Astrocyte (in vitro differentiated cells and primary cell): ENCODE data around the gene SSBP3. TPM values are rescaled to one million over a fixed set of nuclear protein-coding genes. Genes with fewer than 3 reads are reported as not detected.

ENCODE experiments used
- DNase-seq: peaks from one replicate; pipeline ENCODE4 v3.0.0-alpha.2; 2010; ENCODE audit warnings: low read depth
- FAIRE-seq: peaks from 2 replicates; lab custom pipeline; 2011; peaks lifted over from hg19 to GRCh38; lab: Jason Lieb, UNC
- H2AFZ ChIP-seq: 2 replicates; pipeline ENCODE4 v1.6.0; 2012; ENCODE audit warnings: low read depth, low read length, inconsistent platforms
- H3K27ac ChIP-seq: 2 replicates; pipeline ENCODE4 v1.5.1; 2011; ENCODE audit warnings: low read depth, low read length, inconsistent platforms
- H3K27me3 ChIP-seq: 2 replicates; pipeline ENCODE4 v1.6.0; 2011; ENCODE audit warnings: low read length, inconsistent platforms; ENCODE audit not compliant: insufficient read depth
- H3K36me3 ChIP-seq: 2 replicates; pipeline ENCODE4 v1.5.1; 2011; ENCODE audit warnings: low read length, inconsistent platforms; ENCODE audit not compliant: insufficient read depth
- H3K4me1 ChIP-seq: 2 replicates; pipeline ENCODE4 v1.5.1; 2011; ENCODE audit warnings: low read length, inconsistent platforms; ENCODE audit not compliant: insufficient read depth
- H3K4me2 ChIP-seq: 2 replicates; pipeline ENCODE4 v1.6.0; 2012; ENCODE audit warnings: low read length, inconsistent platforms
- H3K4me3 ChIP-seq: 2 replicates; pipeline ENCODE4 v1.5.1; 2011; ENCODE audit warnings: low read depth, mild to moderate bottlenecking, low read length, inconsistent platforms; ENCODE audit not compliant: insufficient read depth
- H3K79me2 ChIP-seq: 2 replicates; pipeline ENCODE4 v1.6.0; 2012; ENCODE audit warnings: mild to moderate bottlenecking, low read length, inconsistent platforms; ENCODE audit not compliant: insufficient read depth
- H3K9ac ChIP-seq: 2 replicates; pipeline ENCODE4 v1.6.0; 2012; ENCODE audit warnings: mild to moderate bottlenecking, low read length, inconsistent platforms
- H3K9me3 ChIP-seq: 2 replicates; pipeline ENCODE4 v1.5.1; 2012; ENCODE audit warnings: low read depth, mild to moderate bottlenecking, low read length, inconsistent platforms; ENCODE audit not compliant: insufficient read depth
- H4K20me1 ChIP-seq: 2 replicates; pipeline ENCODE4 v1.6.0; 2012; ENCODE audit warnings: low read length, inconsistent platforms; ENCODE audit not compliant: insufficient read depth
- H3K27ac Mint-ChIP-seq: one replicate; pipeline ENCODE4 v1.8.0; 2021; ENCODE audit warnings: mild to moderate bottlenecking, mixed read lengths; ENCODE audit not compliant: unreplicated experiment
- H3K27me3 Mint-ChIP-seq: one replicate; pipeline ENCODE4 v1.8.0; 2021; ENCODE audit warnings: low read depth, mixed read lengths; ENCODE audit not compliant: unreplicated experiment
- H3K36me3 Mint-ChIP-seq: one replicate; pipeline ENCODE4 v1.8.0; 2021; ENCODE audit warnings: low read depth, mixed read lengths; ENCODE audit not compliant: unreplicated experiment
- H3K4me1 Mint-ChIP-seq: one replicate; pipeline ENCODE4 v1.8.0; 2021; ENCODE audit warnings: low read depth, mixed read lengths; ENCODE audit not compliant: unreplicated experiment
- H3K4me3 Mint-ChIP-seq: one replicate; pipeline ENCODE4 v1.8.0; 2021; ENCODE audit warnings: mild to moderate bottlenecking, moderate library complexity, mixed read lengths; ENCODE audit not compliant: unreplicated experiment
- H3K9me3 Mint-ChIP-seq: one replicate; pipeline ENCODE4 v1.8.0; 2021; ENCODE audit warnings: mild to moderate bottlenecking, mixed read lengths; ENCODE audit not compliant: unreplicated experiment
- EZH2 ChIP-seq: IDR thresholded peaks from 2 replicates; pipeline ENCODE4 v1.6.1; 2012; ENCODE audit warnings: mild to moderate bottlenecking, low read length, inconsistent platforms; ENCODE audit not compliant: insufficient read depth
- total RNA-seq: library from RNA; stranded (reverse); gene quantifications from 2 replicates; pipeline ENCODE4 v1.2.1, GENCODE V29; 2021
- TF ChIP-seq, protein P1 (sequence below): IDR thresholded peaks from 2 replicates; pipeline ENCODE4 v1.5.1; 2011; ENCODE audit warnings: low read depth, mild to moderate bottlenecking, inconsistent platforms, low read length, moderate library complexity; ENCODE audit not compliant: insufficient read depth

The SSBP3 gene
- total RNA-seq, 1 donor from 2014 or later = 89.8 TPM

DNA sequence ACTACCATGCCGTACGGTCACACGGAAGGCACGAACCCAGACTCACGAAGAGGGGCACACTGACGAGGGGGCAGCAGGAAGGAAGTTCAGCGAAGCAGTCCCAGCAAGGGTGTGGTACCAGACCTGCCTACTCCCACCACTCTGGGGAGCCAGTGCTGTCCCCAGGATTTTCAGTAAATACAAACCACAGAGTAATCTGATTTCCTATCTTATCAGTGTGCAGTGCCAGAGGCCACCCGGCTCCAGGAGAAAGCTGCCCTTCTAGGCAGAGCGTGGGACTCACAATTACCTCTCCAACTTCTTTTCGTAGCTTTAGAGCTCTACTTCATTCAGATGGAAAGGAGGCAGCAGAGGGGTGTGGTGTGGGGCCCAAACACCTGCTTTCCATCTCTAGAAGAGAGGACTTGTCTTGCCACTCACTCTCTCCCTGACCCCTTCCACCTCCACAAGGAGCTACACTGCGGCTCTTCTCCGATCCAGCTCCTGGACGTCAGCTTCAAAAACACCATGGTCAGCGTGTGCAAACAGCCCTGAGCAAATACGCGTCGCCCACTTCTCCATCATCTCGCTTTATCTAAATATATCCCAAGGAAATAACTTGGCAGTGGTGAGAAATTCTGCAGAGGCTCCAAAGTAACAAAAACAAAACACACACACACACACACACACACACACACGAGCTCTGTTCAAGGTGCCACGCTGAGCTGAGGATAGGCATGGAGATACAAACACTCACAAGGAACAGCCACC is 107.7 kb downstream of the SSBP3 start:
- peaks cover 95% of the 10 kb centered on the region for H4K20me1 ChIP-seq
- H3K9ac ChIP-seq = no peak overlapping the region
- Mint-ChIP-seq H3K4me1 (peaks cover 62% of the 10 kb centered on the region), H3K27ac (peak overlapping the region; percentile 72), H3K27me3 (no peaks in the 10 kb centered on the region), H3K36me3 (peaks cover 17% of the 10 kb centered on the region), H3K9me3 (no peaks in the 10 kb centered on the region), H3K4me3 (no peak overlapping the region)
- DNase-seq (no peak), FAIRE-seq (no peak)
- no peak for TF ChIP-seq EZH2
- TF ChIP-seq, protein P1, sequence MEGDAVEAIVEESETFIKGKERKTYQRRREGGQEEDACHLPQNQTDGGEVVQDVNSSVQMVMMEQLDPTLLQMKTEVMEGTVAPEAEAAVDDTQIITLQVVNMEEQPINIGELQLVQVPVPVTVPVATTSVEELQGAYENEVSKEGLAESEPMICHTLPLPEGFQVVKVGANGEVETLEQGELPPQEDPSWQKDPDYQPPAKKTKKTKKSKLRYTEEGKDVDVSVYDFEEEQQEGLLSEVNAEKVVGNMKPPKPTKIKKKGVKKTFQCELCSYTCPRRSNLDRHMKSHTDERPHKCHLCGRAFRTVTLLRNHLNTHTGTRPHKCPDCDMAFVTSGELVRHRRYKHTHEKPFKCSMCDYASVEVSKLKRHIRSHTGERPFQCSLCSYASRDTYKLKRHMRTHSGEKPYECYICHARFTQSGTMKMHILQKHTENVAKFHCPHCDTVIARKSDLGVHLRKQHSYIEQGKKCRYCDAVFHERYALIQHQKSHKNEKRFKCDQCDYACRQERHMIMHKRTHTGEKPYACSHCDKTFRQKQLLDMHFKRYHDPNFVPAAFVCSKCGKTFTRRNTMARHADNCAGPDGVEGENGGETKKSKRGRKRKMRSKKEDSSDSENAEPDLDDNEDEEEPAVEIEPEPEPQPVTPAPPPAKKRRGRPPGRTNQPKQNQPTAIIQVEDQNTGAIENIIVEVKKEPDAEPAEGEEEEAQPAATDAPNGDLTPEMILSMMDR = no peak
- no peaks in the 10 kb centered on the region for H3K36me3 ChIP-seq
- H2AFZ ChIP-seq = no peak overlapping the region
- no peak overlapping the region for H3K4me3 ChIP-seq
- H3K27me3 ChIP-seq = no peaks in the 10 kb centered on the region
- H3K4me1 ChIP-seq = peaks cover 5% of the 10 kb centered on the region
- H3K79me2 ChIP-seq = peaks cover 71% of the 10 kb centered on the region
- no peaks in the 10 kb centered on the region for H3K9me3 ChIP-seq
- no peak overlapping the region for H3K27ac ChIP-seq
- H3K4me2 ChIP-seq = no peak overlapping the region

- Histone ChIP-seq H3K27ac (no peak overlapping the region), H4K20me1 (peaks cover 95% of the 10 kb centered on the region), H3K9ac (no peak overlapping the region), H3K27me3 (no peaks in the 10 kb centered on the region), H3K4me1 (no peaks in the 10 kb centered on the region), H2AFZ (no peak overlapping the region), H3K4me3 (no peak overlapping the region), H3K9me3 (no peaks in the 10 kb centered on the region), H3K4me2 (no peak overlapping the region), H3K79me2 (peaks cover 70% of the 10 kb centered on the region), H3K36me3 (no peaks in the 10 kb centered on the region)
- no peak for FAIRE-seq
- no peaks in the 10 kb centered on the region for H3K9me3 Mint-ChIP-seq
- H3K27ac Mint-ChIP-seq = peak overlapping the region; percentile 41
- no peak overlapping the region for H3K4me3 Mint-ChIP-seq
- TF ChIP-seq, protein P1 = no peak
- TF ChIP-seq EZH2 = no peak
- no peak for DNase-seq
- H3K27me3 Mint-ChIP-seq = no peaks in the 10 kb centered on the region
- peaks cover 17% of the 10 kb centered on the region for H3K36me3 Mint-ChIP-seq
- peaks cover 62% of the 10 kb centered on the region for H3K4me1 Mint-ChIP-seq
These were observed 108.5 kb downstream of the SSBP3 start for GRCh38 chr1:54297596-54298283.
